Posterior cingulate gyrus (tissue), 11 donors: ENCODE results near the gene ITGB2.

ENCODE experiments used
- DNase-seq, 10 donors: peaks; one replicate each; pipeline versions ENCODE4 v3.0.0 to v3.0.0-alpha.2; 2020 to 2021; ENCODE audit warnings: mixed read lengths in 3 of 10
- intact Hi-C: fragments of 100-400 bp; cut with DNase I; formaldehyde crosslinking; loops from one replicate; pipeline ENCODE4 v1.15.1; 2023

The ITGB2 gene

GRCh38 chr21:44874497-44875315, 46.0 kb downstream of the ITGB2 start:
- peak in 5 of 10 donors; percentile 9 to 83 (median 74) for DNase-seq
- intact Hi-C loops, result loop anchor here (5.0 kb wide), 2 partner anchors 57 to 72 kb away; partner anchors contain the start of genes SUMO3 and UBE2G2

- peak in 1 of 10 donors; percentile 10 for DNase-seq
- intact Hi-C loops, result loop anchor here (5.0 kb wide), 2 partner anchors 57 to 72 kb away; partner anchors contain the start of genes SUMO3 and UBE2G2
Measured at GRCh38 chr21:44874240-44874496, 46.5 kb downstream of the ITGB2 start.

DNA sequence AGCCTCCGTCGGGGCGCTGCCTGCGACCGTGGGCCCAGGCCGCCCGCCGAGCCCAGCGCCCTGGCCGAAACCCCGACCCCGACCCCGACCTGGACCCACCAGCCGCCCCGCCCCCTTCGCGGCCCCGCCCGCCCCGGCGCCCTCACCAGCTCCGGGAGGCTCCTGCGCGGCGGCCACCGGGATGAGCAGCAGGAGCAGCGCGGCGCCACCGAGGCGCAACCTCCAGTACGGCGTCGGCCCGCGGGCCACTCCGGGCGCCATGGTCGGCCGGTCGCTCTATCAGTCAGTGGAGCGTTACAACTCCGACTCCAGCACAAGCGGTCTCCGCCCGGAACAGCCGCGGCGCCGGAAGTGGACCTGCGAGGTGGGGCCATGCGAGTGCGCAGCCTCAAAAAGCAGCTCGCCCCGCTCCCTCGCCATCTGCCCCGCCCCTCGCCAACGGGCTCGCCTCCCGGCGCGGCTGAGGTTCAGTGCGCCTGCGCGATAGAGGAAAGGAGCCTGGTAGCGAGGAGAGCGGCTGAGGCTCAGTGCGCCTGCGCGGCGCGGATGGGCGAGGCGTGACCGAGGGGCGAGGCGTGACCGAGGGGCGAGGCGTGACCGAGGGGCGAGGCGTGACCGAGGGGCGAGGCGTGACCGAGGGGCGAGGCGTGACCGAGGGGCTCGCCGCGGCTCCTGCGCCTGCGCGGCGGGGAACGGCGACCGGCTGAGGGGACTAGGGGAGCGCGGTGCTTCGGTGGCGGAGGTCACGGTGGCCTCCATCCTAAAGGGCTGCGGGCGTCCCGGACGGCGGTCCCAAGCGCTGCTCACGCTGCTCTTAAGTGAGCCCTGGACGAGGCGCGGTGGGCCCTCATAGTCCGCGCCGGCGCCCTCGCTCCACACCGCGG, 47.1 kb downstream of the ITGB2 start, which contains the start of gene PTTG1IP:
Gene PTTG1IP, minus strand, starts transcription at position 335 of the 884 bp plus-strand sequence. Its CDS starts 74 bp downstream, at position 261.
- intact Hi-C loops, result loop anchor here (5.0 kb wide), 2 partner anchors 56 to 71 kb away; partner anchors contain the start of genes SUMO3 and UBE2G2
- peak; percentile 94 to 99 (median 96) for DNase-seq

GRCh38 chr21:44872649-44873355, 47.9 kb downstream of the ITGB2 start:
- intact Hi-C loops, result loop anchor here (5.0 kb wide), 2 partner anchors 56 to 71 kb away; partner anchors contain the start of genes SUMO3 and UBE2G2
- DNase-seq, result peak in 6 of 10 donors; percentile 18 to 88 (median 68)

- intact Hi-C loops, result loop anchor here (5.0 kb wide), 2 partner anchors 55 to 70 kb away; partner anchors contain the start of genes SUMO3 and UBE2G2
- no peak for DNase-seq
Measured at GRCh38 chr21:44872323-44872648, 48.4 kb downstream of the ITGB2 start.

DNA sequence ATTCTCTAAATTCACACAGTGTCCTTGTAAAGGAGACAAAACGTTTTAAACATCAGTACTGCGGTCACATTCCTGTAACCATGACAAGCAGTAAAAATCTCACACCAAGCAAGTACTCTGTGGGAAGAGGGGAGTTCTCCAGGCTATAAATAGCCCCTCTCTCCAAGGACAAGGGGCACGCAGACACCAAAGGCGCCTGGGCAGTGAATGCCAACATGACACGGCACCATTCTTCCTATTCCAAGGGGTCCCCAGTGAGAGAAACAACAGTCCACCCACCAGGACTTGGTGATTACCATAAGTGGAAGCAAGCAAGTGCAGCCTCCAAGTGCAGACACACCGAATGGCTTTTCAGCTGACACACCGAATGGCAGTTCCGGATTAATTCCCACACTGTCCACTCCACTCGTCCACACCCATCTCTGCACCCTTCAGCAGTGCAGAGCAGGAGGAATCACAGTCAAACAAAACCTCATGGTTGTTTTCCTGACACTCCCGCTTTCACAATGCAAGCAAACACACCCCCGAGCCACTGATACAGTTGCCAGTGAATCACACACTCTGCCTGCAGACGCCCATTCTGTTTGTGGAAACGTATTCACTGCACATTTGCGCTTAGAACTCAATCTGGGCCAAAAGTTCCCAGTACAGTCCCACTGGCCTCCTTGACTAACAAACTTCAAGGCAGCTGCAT, 49.0 kb downstream of the ITGB2 start:
- intact Hi-C loops, result loop anchor here (5.0 kb wide), 2 partner anchors 54 to 69 kb away; partner anchors contain the start of genes SUMO3 and UBE2G2
- DNase-seq, result peak in 4 of 10 donors; percentile 21 to 75 (median 64)

DNA sequence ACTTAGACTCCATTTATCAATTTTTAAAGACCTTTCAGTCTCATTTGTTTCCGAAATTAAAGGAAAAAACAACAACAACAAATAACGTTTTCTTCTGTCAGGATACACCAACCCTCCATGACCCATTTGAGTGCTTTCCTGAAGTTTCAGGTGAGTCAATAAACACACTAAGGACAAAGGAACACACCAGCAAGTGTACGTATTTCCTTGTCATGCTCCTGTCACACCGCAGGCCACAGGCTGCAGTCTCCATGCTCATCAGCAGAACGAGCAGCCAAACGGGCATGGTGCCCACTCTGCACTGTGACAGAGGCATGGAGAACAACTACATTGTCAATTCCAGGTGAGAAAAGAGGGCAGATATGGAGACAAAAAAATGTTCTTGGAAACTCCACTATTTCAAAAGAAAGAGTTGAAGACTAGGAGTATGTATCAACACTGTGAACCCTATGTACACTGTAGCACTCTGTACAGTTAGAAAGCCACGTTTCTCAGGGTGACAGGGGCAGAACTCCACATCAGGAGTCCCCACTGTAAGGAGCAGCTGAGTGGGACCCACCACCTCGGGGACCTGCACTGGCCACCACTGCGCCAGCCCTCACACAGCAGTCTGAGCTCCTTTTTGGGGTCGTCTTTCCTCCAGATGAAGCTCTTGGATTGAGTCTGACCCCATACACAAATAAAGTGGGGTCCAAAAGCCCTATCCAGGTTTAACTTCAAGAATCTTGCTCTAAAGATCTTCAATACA, 49.8 kb downstream of the ITGB2 start:
- intact Hi-C loops, result loop anchor here (5.0 kb wide), 2 partner anchors 54 to 69 kb away; partner anchors contain the start of genes SUMO3 and UBE2G2
- peak in 4 of 10 donors; percentile 34 to 86 (median 74) for DNase-seq

DNA sequence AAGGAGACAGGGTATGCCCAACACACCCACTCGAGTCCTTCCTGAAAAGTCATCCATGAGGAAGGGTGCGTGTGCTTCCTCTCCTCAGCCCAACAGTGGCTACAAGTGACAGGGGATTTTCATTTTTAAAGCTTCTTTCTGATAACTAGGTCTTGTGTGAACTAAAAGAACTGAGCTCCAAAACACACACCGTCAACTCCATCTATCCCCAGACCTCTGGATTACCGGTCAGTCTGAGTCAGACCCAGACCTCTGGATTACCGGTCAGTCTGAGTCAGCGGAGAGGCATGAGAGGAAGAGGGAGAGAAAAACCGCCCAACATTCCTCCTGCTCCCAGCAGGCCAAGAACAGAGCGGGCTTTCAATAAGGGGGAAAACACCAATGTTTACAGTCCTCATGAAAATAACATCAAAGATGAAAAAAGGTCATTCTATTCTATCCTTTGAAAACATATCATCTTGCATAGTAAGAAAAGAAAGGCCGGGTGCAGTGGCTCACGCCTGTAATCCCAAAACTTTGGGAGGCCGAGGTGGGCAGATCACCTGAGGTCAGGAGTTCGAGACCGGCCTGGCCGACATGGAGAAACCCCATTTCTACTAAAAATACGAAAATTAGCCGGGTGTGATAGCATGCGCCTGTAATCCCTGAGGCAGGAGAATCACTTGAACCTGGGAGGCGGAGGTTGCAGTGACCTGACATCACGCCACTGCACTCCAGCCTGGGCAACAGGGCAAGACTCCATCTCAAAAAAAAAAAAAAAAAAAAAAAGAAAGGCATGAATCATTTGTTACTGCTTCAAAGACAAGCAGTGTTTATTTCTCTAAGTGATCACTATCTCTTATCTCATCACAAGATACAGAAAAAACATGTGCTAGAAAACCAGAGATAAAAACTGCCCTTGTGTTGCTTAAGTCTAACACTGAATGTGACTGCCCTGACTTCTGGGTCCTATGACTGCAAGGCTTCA, 50.6 kb downstream of the ITGB2 start:
- peak in 2 of 10 donors; percentile 26 to 65 for DNase-seq
- intact Hi-C loops, result loop anchor here (5.0 kb wide), 2 partner anchors 53 to 68 kb away; partner anchors contain the start of genes SUMO3 and UBE2G2

GRCh38 chr21:44868707-44869106, 52.0 kb downstream of the ITGB2 start:
- intact Hi-C loops, result no loop called here
- DNase-seq, result peak in 2 of 10 donors; percentile 31 to 39

- intact Hi-C loops, result no loop called here
- DNase-seq, result peak in 3 of 10 donors; percentile 27 to 35 (median 28)
Measured at GRCh38 chr21:44867999-44868700, 52.5 kb downstream of the ITGB2 start.

DNA sequence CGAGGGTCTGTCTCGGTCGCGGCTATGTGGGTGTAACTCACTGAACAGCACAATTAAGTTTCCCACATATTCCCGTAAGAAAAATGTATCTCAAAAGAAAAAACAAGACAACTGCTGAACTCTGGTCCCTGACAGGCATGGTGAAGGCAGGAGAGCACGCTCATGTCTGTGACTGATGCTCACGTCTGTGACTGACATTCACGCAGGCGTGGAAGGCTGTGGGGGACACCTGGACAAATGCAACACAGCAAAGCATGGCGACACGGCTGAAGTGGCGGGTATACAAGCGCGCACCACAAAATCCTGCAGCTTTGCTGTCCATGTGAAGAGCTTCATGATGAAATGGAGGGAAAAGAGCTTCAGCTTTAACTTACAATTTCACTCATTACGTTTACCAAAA, 53.2 kb downstream of the ITGB2 start:
- intact Hi-C loops, result no loop called here
- peak in 4 of 10 donors; percentile 7 to 68 (median 50) for DNase-seq

- peak in 4 of 10 donors; percentile 44 to 84 (median 78) for DNase-seq
- intact Hi-C loops, result no loop called here
Measured at GRCh38 chr21:44866780-44867179, 53.9 kb downstream of the ITGB2 start.

DNA sequence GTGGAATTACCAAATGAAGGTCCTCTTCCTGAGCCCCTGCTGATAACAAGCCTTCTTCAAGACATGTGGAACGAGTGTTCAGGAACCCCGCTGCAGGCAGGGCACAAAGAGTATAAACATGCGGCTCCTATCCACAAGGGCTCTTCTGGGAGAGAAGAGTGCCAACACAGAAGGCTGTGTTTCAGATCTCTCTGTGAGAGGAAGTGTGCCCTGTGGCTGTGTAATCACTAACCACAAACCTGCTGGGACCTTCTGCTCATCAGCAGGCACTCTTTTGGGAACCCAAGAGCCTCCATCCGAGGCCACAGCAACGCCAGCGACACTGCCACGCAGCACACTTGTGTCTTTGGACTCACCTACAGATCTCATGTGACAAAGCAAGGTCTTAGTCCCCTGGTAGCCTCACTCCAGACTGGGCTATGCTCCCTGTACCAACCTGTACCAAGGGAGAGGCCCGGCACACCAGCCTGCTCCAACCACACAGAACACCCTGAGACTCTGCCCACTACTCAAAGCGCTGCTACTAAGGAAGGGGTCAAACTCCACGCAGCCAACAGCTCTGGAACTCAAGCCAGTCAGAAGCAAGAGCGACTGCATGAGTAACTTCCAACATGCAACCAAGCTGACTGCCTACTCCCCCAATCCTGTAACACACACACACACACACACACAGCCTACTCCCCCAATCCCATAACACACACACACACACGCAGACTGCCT, 55.0 kb downstream of the ITGB2 start:
- intact Hi-C loops, result no loop called here
- peak in 4 of 10 donors; percentile 3 to 80 (median 38) for DNase-seq

DNA sequence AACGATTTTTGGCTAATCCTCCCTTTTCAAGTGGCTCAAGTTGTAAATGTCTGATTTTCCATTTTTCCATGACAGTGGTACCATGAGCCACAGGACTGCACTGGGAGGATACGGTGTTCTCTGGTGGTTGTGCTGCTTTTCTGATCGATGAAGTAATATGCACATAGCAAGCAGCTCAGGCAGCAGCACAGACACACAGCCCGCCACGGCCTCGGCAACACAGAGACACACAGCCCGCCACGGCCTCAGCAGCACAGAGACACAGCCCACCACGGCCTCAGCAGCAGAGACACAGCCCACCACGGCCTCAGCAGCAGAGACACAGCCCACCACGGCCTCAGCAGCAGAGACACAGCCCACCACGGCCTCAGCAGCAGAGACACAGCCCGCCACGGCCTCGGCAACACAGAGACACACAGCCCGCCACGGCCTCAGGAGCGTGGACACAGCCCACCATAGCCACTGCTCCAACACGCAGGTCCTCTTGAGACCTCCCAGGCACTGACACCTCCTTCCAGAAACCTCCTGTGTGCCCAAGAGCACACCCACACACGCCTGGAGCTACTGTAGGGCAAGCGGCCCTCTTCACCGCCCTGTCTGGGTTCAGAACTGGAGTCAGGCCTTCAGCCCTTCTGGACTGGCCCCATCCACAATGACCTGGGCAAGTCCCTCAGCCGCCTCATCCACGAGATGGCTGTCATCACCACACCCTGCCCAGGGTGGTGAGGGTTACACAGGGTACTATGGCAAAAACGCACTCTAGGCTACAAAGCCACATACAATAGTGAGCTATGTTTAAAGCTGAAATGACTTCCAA, 57.6 kb downstream of the ITGB2 start:
- peak in 2 of 10 donors; percentile 33 to 43 for DNase-seq
- intact Hi-C loops, result no loop called here

DNA sequence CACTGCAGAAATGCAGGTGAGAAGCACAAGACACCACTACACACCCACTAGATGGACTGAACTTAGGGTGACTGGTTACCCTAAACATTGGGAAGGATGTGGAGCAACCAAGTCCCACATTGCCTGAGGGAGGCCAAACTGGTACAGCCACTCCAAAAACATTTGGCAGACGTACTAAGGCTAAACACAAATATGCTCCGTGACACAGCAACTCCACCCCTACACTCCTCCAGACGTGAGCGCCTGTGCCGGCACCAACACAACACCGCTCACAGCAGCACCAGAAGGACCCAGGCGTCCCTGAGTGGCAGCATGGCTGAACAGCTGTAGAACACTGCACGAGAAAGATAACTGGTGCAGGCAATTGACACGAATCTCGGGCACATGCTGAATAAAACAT, 61.9 kb downstream of the ITGB2 start:
- DNase-seq, result peak in 1 of 10 donors; percentile 65
- intact Hi-C loops, result no loop called here
